GM18499 (cell line): ENCODE measurements around the gene TTC28.
"Not testable (repeated sequence)": the region's sequence is repeated elsewhere in the genome, so short reads cannot be mapped to it uniquely, and the experiment has no call there.

Experiments used
- ATAC-seq: cut with Tn5 transposase; IDR thresholded peaks from one replicate; pipeline ENCODE4 v1.9.1; 2021; ENCODE audit warnings: moderate number of reproducible peaks; ENCODE audit not compliant: insufficient read depth, unreplicated experiment

TTC28 gene

GRCh38 chr22:28217277-28217676 lies 462.4 kb downstream of the TTC28 start:
- ATAC-seq = no peak

GRCh38 chr22:28214750-28215149 lies 464.9 kb downstream of the TTC28 start:
- ATAC-seq = not testable (repeated sequence)

GRCh38 chr22:28209457-28209856 lies 470.2 kb downstream of the TTC28 start:
- not testable (repeated sequence) for ATAC-seq

- no peak for ATAC-seq
Observed at GRCh38 chr22:28208787-28209186, 470.9 kb downstream of the TTC28 start.

- no peak for ATAC-seq
Observed at GRCh38 chr22:28208036-28208435, 471.6 kb downstream of the TTC28 start.

- ATAC-seq = no peak
Observed at GRCh38 chr22:28207281-28208030, 472.2 kb downstream of the TTC28 start.

- ATAC-seq = no peak
Observed at GRCh38 chr22:28205926-28206325, 473.7 kb downstream of the TTC28 start.

- no peak for ATAC-seq
Observed at GRCh38 chr22:28204382-28204781, 475.3 kb downstream of the TTC28 start.

- no peak for ATAC-seq
Observed at GRCh38 chr22:28203286-28203685, 476.4 kb downstream of the TTC28 start.

- no peak for ATAC-seq
Observed at GRCh38 chr22:28198692-28199091, 480.9 kb downstream of the TTC28 start.

GRCh38 chr22:28191571-28191970 lies 488.1 kb downstream of the TTC28 start:
- not testable (repeated sequence) for ATAC-seq

- ATAC-seq = no peak
Observed at GRCh38 chr22:28188178-28188879, 491.3 kb downstream of the TTC28 start.

- ATAC-seq = no peak
Observed at GRCh38 chr22:28187612-28188011, 492.0 kb downstream of the TTC28 start.

GRCh38 chr22:28186641-28187040 lies 493.0 kb downstream of the TTC28 start:
- no peak for ATAC-seq

GRCh38 chr22:28185130-28185529 lies 494.5 kb downstream of the TTC28 start:
- no peak for ATAC-seq

GRCh38 chr22:28183078-28183860 lies 496.4 kb downstream of the TTC28 start:
- no peak for ATAC-seq

GRCh38 chr22:28180804-28181731 lies 498.6 kb downstream of the TTC28 start:
- ATAC-seq = no peak

GRCh38 chr22:28179392-28179791 lies 500.2 kb downstream of the TTC28 start:
- ATAC-seq = no peak

- ATAC-seq = no peak
Observed at GRCh38 chr22:28175730-28176492, 503.7 kb downstream of the TTC28 start.
